Hippocampal formation (tissue), 2 donors: ENCODE data around the gene NEK6.

Source experiments
- DNase-seq, 2 donors: peaks; one replicate each; lab custom pipeline; 2025; lab: John Stamatoyannopoulos, UW

The NEK6 gene

GRCh38 chr9:124399323-124399967, 141.7 kb downstream of the NEK6 start:
- no peak for DNase-seq

- DNase-seq: no peak
Observed at GRCh38 chr9:124399968-124400940, 142.5 kb downstream of the NEK6 start.
